Gastrocnemius medialis (tissue), 4 donors: ENCODE measurements around the gene SMLR1. TPM values are rescaled to one million over a fixed set of nuclear protein-coding genes. Genes with fewer than 3 reads are reported as not detected.

ENCODE experiments used
- ATAC-seq, 2 donors: fragments of 150-250 bp; one replicate each; pipeline ENCODE4 v1.9.1; 2016
- DNase-seq, 2 donors: peaks; one replicate each; pipeline ENCODE4 v3.0.0-alpha.2; 2019
- H3K27ac ChIP-seq, 4 donors: fragments of 200-600 bp; sonication (generic); 1 replicate in 1 of 4; 2 replicates in 3 of 4; pipeline ENCODE4 v1.5.1; 2016 to 2018; ENCODE audit warnings: mild to moderate bottlenecking in 2 of 4, moderate library complexity in 1 of 4
- H3K27me3 ChIP-seq, 3 donors: fragments of 200-600 bp; sonication (generic) in 2 of 3; 1 replicate in 1 of 3; 2 replicates in 2 of 3; pipeline versions ENCODE4 v1.5.1 to v1.6.0; 2016 to 2019; ENCODE audit warnings: mild to moderate bottlenecking in 1 of 3, moderate library complexity in 1 of 3
- H3K36me3 ChIP-seq, 2 donors: fragments of 200-600 bp; sonication (generic) in 1 of 2; one replicate each; pipeline ENCODE4 v1.5.1; 2017 to 2018
- H3K4me1 ChIP-seq, 2 donors: fragments of 200-600 bp; sonication (generic) in 1 of 2; one replicate each; pipeline ENCODE4 v1.5.1; 2016 to 2017; ENCODE audit warnings: mild to moderate bottlenecking in 2 of 2
- H3K4me3 ChIP-seq, 4 donors: fragments of 200-600 bp; sonication (generic) in 3 of 4; 1 replicate in 1 of 4; 2 replicates in 3 of 4; pipeline ENCODE4 v1.5.1; 2016 to 2019; ENCODE audit warnings: mild to moderate bottlenecking in 2 of 4
- H3K9me3 ChIP-seq, 3 donors: fragments of 200-600 bp; sonication (generic) in 2 of 3; 1 replicate in 1 of 3; 2 replicates in 2 of 3; pipeline ENCODE4 v1.5.1; 2016 to 2019
- CTCF ChIP-seq, 5 experiments: fragments of 450-650 bp in 3 of 5; fragments of 200-600 bp in 2 of 5; sonication (generic) in 2 of 5; IDR thresholded peaks in 4 of 5; conservative IDR thresholded peaks in 1 of 5; 1 replicate in 4 of 5; 2 replicates in 1 of 5; pipeline ENCODE4 v1.5.1; 2016 to 2019; ENCODE audit warnings: antibody characterized with exemption in 5 of 5, mild to moderate bottlenecking in 3 of 5, moderate library complexity in 3 of 5
- POLR2A ChIP-seq, 2 donors: fragments of 450-650 bp; IDR thresholded peaks; one replicate each; pipeline ENCODE4 v1.6.1; 2017; ENCODE audit warnings: antibody characterized with exemption in 2 of 2, mild to moderate bottlenecking in 2 of 2, moderate library complexity in 2 of 2
- in situ Hi-C, 4 donors: fragments of 200-750 bp; cut with MboI; loops; one replicate each; pipeline versions ENCODE4 v1.15.0 to v1.8.0; 2017; ENCODE audit warnings: low sequenced_read_pairs in 4 of 4
- intact Hi-C: fragments of 100-400 bp; cut with DNase I; formaldehyde crosslinking; loops from one replicate; pipeline ENCODE4 v1.15.1; 2023; ENCODE audit warnings: low total_unique reads
- total RNA-seq, 4 donors: library from RNA; depleted of rRNA; stranded (reverse); fragments of >200 nt; gene quantifications; one replicate each; pipeline versions ENCODE4 v1.1.0 to v1.2.3, GENCODE V29; 2016

The SMLR1 gene
- total RNA-seq, 4 donors from 2014 or later, result not detected

DNA sequence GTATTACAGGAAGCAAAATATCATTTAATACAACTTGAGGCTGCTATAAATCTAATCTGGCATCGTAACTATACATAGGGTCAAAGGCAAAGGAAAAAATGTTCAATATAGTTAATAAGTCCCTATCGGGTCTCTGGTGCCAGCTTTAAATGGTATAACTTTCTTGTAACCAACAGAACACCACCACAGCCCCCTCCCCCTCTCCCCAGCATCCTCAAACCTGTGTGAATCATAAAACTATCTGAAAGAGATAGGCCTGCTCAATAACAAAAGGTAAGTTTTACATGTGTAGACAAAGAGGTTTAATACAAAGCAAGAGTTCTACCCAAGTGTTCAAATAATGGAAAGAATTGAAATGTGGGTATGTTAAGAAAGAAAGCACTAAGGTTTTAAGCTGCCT, 12.2 kb downstream of the SMLR1 start:
- no peaks in the 10 kb centered on the region for H3K4me1 ChIP-seq
- DNase-seq, result no peak
- H3K27ac ChIP-seq, result peak overlapping the region in 1 of 4 donors; percentile 16
- intact Hi-C loops, result no loop called here
- TF ChIP-seq CTCF (IDR thresholded peaks at IDR 0.05 in 4 of 5, conservative IDR thresholded peaks at IDR 0.05 in 1 of 5), result no peak
- TF ChIP-seq POLR2A (IDR thresholded peaks at IDR 0.05), result no peak
- no peak overlapping the region for H3K4me3 ChIP-seq
- no peaks in the 10 kb centered on the region for H3K27me3 ChIP-seq
- H3K36me3 ChIP-seq, result no peaks in the 10 kb centered on the region
- in situ Hi-C loops, result no loop called here
- ATAC-seq, result no peak
- no peaks in the 10 kb centered on the region for H3K9me3 ChIP-seq

GRCh38 chr6:130840050-130840449, 12.8 kb downstream of the SMLR1 start:
- no peak for ATAC-seq
- TF ChIP-seq CTCF (IDR thresholded peaks at IDR 0.05 in 4 of 5, conservative IDR thresholded peaks at IDR 0.05 in 1 of 5), result no peak
- TF ChIP-seq POLR2A (IDR thresholded peaks at IDR 0.05), result no peak
- Histone ChIP-seq H3K36me3 (no peaks in the 10 kb centered on the region), H3K4me1 (no peaks in the 10 kb centered on the region), H3K27ac (no peak overlapping the region), H3K9me3 (no peaks in the 10 kb centered on the region), H3K27me3 (no peaks in the 10 kb centered on the region), H3K4me3 (no peak overlapping the region)
- intact Hi-C loops (loop anchor here (10.0 kb wide), 1 partner anchor 515 kb away; no protein-coding TSS in a partner anchor), in situ Hi-C loops (no loop called here)
- DNase-seq, result no peak

DNA sequence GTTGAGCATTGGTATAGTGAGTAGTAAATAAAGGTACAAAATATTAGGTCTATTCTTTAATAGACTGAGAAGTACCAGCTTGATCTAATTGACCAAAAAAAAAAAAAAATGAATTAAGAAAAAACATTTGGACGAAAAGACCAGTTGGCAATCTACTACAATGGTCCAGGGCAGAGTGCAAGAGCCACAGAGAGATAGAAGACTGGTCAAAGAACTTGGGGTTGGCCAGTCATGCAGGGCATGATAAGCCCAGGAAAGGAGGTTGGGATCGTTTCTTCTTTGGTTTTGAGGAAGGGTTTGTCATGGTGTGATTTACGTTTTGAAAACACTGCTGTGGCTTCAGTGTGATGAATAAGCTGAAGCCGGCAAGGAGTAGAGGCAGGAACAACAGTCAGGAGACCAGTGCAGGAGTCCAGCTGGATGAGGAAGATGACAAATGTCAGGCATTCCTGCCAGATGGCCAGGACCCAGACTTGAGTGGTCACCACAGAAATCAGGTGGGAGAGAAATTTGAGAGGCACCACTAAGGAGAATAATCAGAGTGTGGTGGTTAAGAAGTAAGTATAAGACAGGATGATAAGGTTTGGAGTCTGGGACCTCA, 14.0 kb downstream of the SMLR1 start:
- H3K4me3 ChIP-seq, result no peak overlapping the region
- H3K9me3 ChIP-seq, result no peaks in the 10 kb centered on the region
- H3K27ac ChIP-seq, result no peak overlapping the region
- no peaks in the 10 kb centered on the region for H3K27me3 ChIP-seq
- no peaks in the 10 kb centered on the region for H3K4me1 ChIP-seq
- ATAC-seq (peak in 1 of 2 donors; percentile 18), DNase-seq (peak in 1 of 2 donors; percentile 17)
- in situ Hi-C loops (no loop called here), intact Hi-C loops (loop anchor here (10.0 kb wide), 1 partner anchor 516 kb away; no protein-coding TSS in a partner anchor)
- no peaks in the 10 kb centered on the region for H3K36me3 ChIP-seq
- no peak for TF ChIP-seq POLR2A (IDR thresholded peaks at IDR 0.05)
- TF ChIP-seq CTCF (IDR thresholded peaks at IDR 0.05 in 4 of 5, conservative IDR thresholded peaks at IDR 0.05 in 1 of 5), result no peak

- no peaks in the 10 kb centered on the region for H3K4me1 ChIP-seq
- no peaks in the 10 kb centered on the region for H3K36me3 ChIP-seq
- in situ Hi-C loops, result no loop called here
- TF ChIP-seq CTCF (IDR thresholded peaks at IDR 0.05 in 4 of 5, conservative IDR thresholded peaks at IDR 0.05 in 1 of 5) (peak in 2 of 5 experiments; percentile 8 to 31), POLR2A (IDR thresholded peaks at IDR 0.05) (no peak)
- intact Hi-C loops, result loop anchor here (10.0 kb wide), 1 partner anchor 519 kb away; no protein-coding TSS in a partner anchor
- no peaks in the 10 kb centered on the region for H3K9me3 ChIP-seq
- ATAC-seq, result no peak
- H3K4me3 ChIP-seq, result no peak overlapping the region
- H3K27ac ChIP-seq, result no peak overlapping the region
- H3K27me3 ChIP-seq, result no peaks in the 10 kb centered on the region
- DNase-seq, result no peak
Observed at GRCh38 chr6:130843575-130844320, 16.5 kb downstream of the SMLR1 start.
